ENCODE results near the gene ZNF804A.

The ZNF804A gene

DNA sequence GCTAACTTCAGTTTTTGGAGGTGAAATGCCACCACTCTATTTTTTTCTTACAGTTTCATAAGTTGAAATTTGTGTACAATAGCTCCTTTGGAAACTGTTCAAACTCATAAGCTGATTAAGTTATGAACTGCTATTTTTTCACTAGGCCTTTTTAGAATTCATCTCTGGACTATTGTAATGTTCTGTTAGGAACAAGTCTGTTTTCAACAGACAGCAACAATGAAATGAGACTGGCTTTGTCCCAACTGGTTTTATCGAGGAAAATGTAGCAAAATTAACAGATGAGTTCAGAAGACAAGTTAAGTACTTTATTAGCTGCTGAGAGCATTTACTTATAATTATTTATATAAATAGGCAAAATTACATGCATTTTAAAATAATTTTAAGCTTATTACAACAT, 310.6 kb downstream of the ZNF804A start:
- TF ChIP-seq, protein P1, sequence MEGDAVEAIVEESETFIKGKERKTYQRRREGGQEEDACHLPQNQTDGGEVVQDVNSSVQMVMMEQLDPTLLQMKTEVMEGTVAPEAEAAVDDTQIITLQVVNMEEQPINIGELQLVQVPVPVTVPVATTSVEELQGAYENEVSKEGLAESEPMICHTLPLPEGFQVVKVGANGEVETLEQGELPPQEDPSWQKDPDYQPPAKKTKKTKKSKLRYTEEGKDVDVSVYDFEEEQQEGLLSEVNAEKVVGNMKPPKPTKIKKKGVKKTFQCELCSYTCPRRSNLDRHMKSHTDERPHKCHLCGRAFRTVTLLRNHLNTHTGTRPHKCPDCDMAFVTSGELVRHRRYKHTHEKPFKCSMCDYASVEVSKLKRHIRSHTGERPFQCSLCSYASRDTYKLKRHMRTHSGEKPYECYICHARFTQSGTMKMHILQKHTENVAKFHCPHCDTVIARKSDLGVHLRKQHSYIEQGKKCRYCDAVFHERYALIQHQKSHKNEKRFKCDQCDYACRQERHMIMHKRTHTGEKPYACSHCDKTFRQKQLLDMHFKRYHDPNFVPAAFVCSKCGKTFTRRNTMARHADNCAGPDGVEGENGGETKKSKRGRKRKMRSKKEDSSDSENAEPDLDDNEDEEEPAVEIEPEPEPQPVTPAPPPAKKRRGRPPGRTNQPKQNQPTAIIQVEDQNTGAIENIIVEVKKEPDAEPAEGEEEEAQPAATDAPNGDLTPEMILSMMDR (IDR thresholded peaks at IDR 0.05; ENCODE audit: low read depth, low read length): no peak
- in situ Hi-C loops (cut with HindIII; ENCODE audit: low sequenced_read_pairs): no loop called here
- no peak overlapping the region for H3K4me3 ChIP-seq (ENCODE audit: low read depth, low read length)
- DNase-seq (ENCODE audit: low read depth, low spot score): no peak

GRCh38 chr2:184920451-184920965, 322.2 kb downstream of the ZNF804A start:
- no peak overlapping the region for H3K4me3 ChIP-seq (ENCODE audit: low read depth, low read length)
- TF ChIP-seq, protein P1 (IDR thresholded peaks at IDR 0.05; ENCODE audit: low read depth, low read length): no peak
- in situ Hi-C loops (cut with HindIII; ENCODE audit: low sequenced_read_pairs): no loop called here
- peak; percentile 6 for DNase-seq (ENCODE audit: low read depth, low spot score)

DNA sequence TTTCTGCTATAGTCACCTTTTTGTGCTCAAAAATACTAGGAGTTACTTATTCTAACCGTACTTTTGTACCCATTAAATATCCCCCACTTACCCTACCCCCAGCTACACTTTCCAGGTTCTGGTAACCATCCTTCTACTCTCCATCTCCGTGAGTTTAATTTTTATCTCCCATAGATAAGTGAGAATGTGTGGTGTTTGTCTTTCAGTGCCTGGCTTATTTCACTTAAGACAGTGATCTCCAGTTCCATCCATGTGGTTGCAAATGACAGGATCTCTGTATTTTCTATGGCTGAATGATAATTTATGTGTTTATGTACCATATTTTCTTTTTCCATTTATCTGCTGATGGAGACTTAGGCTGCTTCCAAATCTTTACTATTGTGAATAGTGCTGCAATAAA, 323.3 kb downstream of the ZNF804A start:
- H3K4me3 ChIP-seq (ENCODE audit: low read depth, low read length): no peak overlapping the region
- TF ChIP-seq, protein P1 (IDR thresholded peaks at IDR 0.05; ENCODE audit: low read depth, low read length): no peak
- no peak for DNase-seq (ENCODE audit: low read depth, low spot score)
- in situ Hi-C loops (cut with HindIII; ENCODE audit: low sequenced_read_pairs): no loop called here

DNA sequence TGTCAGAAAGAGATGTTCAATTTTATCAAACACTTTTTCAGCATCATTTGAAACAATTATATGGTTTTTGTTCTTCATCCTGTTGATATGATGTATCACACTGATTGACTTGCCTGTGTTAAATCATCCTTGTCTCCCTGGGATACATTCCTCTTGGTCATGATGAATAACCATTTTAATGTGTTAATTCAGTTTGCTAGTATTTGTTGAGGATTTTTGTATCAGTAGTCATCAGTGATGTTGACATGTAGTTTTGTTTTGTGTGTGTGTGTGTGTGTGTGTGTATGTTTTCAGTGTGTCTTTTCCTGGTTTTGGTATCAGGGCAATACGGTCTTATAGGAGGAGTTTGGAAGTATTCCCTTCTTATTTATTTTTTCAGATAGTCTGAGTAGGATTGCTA, 325.4 kb downstream of the ZNF804A start:
- DNase-seq (ENCODE audit: low read depth, low spot score): no peak
- TF ChIP-seq, protein P1 (IDR thresholded peaks at IDR 0.05; ENCODE audit: low read depth, low read length): no peak
- H3K4me3 ChIP-seq (ENCODE audit: low read depth, low read length): no peak overlapping the region
- in situ Hi-C loops (cut with HindIII; ENCODE audit: low sequenced_read_pairs): no loop called here

- DNase-seq (ENCODE audit: low read depth, low spot score): no peak
- TF ChIP-seq, protein P1 (IDR thresholded peaks at IDR 0.05; ENCODE audit: low read depth, low read length): no peak
- in situ Hi-C loops (cut with HindIII; ENCODE audit: low sequenced_read_pairs): no loop called here
Measured at GRCh38 chr2:184927040-184927439, 328.7 kb downstream of the ZNF804A start.

GRCh38 chr2:184936761-184937160, 338.4 kb downstream of the ZNF804A start:
- in situ Hi-C loops (cut with HindIII; ENCODE audit: low sequenced_read_pairs): no loop called here
- DNase-seq (ENCODE audit: low read depth, low spot score): no peak
- TF ChIP-seq, protein P1 (IDR thresholded peaks at IDR 0.05; ENCODE audit: low read depth, low read length): no peak
- H3K4me3 ChIP-seq (ENCODE audit: low read depth, low read length): no peak overlapping the region

More at GRCh38 chr2:184927040-184927439, 328.7 kb downstream of the ZNF804A start:
- H3K4me3 ChIP-seq (ENCODE audit: low read depth, low read length): no peak overlapping the region

Measured in astrocyte of the spinal cord (primary cell).